Measurements from ENCODE around the gene LRP2.

The LRP2 gene

DNA sequence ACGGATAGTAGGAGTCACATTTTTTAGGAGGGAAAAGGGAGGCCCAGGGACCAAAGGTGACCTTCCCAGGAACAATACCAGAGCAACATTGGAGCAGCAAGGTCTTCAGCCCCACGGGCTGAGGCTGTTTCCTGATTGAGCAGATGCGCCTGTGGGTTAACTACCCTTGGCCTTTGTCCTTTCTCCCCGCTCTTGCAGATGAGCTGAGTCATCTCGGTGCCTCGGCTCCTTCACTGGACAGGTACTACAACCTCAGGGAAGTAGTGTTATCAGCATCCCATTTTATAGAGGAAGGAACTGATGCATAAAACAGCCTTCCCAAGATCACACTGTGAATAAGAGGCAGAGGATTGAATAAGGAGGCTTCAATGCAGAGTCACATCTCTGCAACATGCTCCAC lies 249.5 kb downstream of the LRP2 start:
- H3K4me3 ChIP-seq (ENCODE audit: low read length), result no peak overlapping the region
- no peak overlapping the region for H3K9ac ChIP-seq (ENCODE audit: low read length)
- H3K27me3 ChIP-seq (replicated peaks; ENCODE audit: control insufficient read depth, insufficient read depth, low read length), result peaks cover 54% of the 10 kb centered on the region
- H3K9me3 ChIP-seq (ENCODE audit: control insufficient read depth, low read length), result no peaks in the 10 kb centered on the region
- no peaks in the 10 kb centered on the region for H3K4me1 ChIP-seq (ENCODE audit: control insufficient read depth, insufficient read depth, low read length)
- no peaks in the 10 kb centered on the region for H3K36me3 ChIP-seq (ENCODE audit: control insufficient read depth, insufficient read depth, low read length, severe bottlenecking)
- DNase-seq (ENCODE audit: low read depth), result no peak

DNA sequence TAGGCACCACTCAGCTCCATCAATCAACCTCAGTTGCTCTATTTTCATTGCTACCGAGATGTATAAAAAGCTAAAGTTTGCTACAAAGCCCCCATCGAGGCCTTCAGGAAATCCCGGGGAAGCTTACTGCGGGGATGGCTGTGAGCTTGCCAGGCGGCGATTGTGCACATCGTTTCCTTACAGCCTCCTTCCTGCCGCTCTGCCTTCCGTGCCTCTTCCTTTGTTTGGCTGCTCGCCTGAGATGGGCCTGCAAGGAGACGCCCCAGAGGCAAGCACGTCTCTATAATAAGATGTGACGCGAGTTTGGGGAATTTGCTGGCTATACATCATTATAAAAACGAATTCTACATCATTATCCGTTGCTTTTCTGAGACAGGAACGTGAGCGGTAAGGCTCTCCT lies 251.4 kb downstream of the LRP2 start:
- H3K9me3 ChIP-seq (ENCODE audit: control insufficient read depth, low read length), result no peaks in the 10 kb centered on the region
- H3K36me3 ChIP-seq (ENCODE audit: control insufficient read depth, insufficient read depth, low read length, severe bottlenecking), result no peaks in the 10 kb centered on the region
- no peaks in the 10 kb centered on the region for H3K4me1 ChIP-seq (ENCODE audit: control insufficient read depth, insufficient read depth, low read length)
- no peak for DNase-seq (ENCODE audit: low read depth)
- H3K4me3 ChIP-seq (ENCODE audit: low read length), result no peak overlapping the region
- no peak overlapping the region for H3K9ac ChIP-seq (ENCODE audit: low read length)
- peaks cover 43% of the 10 kb centered on the region for H3K27me3 ChIP-seq (replicated peaks; ENCODE audit: control insufficient read depth, insufficient read depth, low read length)

DNA sequence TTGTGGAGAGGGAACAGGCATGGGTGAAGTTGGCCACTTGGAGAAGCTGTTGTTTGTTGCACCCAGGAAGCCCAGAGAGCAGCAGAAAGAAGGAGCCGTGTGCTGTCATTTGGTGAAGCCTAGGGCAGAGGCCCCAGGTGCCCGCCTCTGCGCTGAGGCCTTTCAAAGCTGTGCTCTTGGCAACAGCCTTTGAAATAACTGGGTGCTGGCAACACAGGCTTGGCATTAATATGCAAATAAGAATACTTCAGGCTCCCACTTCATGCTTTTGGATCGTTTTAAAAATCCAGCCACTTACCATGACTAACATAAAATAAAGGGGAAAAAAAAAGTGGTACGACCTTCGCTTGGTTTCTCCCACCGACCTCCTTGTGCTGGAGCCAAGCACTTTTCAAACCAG lies 251.9 kb downstream of the LRP2 start:
- no peak for DNase-seq (ENCODE audit: low read depth)
- Histone ChIP-seq H3K27me3 (replicated peaks; ENCODE audit: control insufficient read depth, insufficient read depth, low read length) (peaks cover 46% of the 10 kb centered on the region), H3K36me3 (ENCODE audit: control insufficient read depth, insufficient read depth, low read length, severe bottlenecking) (no peaks in the 10 kb centered on the region), H3K4me1 (ENCODE audit: control insufficient read depth, insufficient read depth, low read length) (no peaks in the 10 kb centered on the region), H3K9me3 (ENCODE audit: control insufficient read depth, low read length) (no peaks in the 10 kb centered on the region), H3K4me3 (ENCODE audit: low read length) (no peak overlapping the region), H3K9ac (ENCODE audit: low read length) (no peak overlapping the region)

DNA sequence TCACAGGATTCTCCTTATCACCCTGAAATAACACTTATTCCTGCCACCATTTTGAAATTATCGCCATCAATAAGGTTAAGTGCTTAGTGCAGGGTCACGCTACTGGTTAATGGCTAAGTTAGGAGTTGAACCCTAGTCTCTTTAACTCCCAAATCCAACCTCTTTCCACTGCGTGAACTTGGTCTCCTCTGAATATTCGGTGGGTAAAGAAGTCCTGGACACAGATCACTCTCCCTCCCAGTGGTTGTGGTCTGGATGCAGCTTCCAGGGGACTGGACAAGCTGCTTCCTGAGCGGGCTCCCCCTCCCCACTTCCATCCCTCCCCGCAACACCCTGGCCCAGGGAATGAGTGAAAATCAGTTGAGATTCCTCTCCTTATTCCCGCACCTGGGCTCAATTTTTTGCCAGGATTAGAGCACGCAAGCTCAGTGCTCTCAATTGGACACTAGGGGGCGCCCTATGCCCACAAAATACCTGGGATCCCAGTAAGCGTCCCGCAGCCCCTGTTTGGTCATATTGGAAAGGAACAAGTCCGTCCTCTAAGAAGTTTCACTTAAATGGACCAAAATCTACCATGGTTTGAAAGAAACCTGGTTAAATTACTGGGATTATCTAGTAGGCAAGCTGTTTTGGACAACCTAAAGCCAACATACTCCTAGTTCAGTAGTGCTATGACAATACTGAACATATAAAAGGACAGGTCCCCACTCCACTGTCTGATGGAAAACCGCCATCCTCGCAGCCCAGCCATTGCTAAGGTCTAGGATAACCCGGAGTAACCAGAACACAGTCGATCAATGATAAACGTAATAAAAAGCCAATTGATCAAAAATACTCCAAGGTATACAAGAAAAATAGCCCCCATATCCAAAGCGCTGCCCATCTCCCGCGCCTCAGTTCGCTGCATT lies 252.6 kb downstream of the LRP2 start:
- Histone ChIP-seq H3K36me3 (ENCODE audit: control insufficient read depth, insufficient read depth, low read length, severe bottlenecking) (no peaks in the 10 kb centered on the region), H3K27me3 (replicated peaks; ENCODE audit: control insufficient read depth, insufficient read depth, low read length) (peaks cover 41% of the 10 kb centered on the region)
- peak; percentile 76 for DNase-seq (ENCODE audit: low read depth)

DNA sequence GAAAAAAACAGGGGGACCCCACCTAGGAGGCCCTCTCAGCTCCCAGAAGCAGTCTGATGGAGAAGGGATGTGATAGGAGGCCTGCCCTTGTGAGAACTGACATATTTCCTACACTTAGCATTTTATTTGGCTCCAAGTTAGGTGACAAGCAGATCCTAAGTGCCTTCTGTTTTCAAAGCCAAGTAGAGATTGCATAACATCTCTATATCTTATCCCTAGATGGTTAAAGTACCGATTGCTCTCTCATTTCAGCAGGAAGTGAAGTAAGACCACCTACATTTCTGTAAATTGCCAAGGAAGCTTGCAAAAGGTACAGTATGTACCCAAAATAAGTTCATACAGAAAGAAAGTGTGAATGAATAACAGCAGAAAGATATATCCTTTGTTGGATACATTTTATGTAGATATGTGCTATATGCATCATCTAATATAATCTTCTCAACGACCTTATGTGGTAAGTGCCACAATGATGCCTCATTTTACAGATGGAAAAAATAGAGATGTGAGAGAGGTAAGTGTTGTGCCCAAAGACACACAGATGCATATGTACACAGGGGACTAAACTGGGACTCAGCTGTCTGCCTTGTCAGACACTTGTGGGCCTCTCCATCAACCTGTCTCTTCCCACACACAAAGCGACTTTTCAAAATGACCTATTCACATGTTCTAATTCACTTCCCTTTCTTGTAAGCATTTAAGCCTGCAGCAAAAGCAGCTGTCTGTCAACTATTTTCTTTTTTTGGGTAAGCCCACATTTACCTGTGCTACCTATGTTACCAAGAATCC lies 254.0 kb downstream of the LRP2 start:
- H3K27me3 ChIP-seq (replicated peaks; ENCODE audit: control insufficient read depth, insufficient read depth, low read length), result peaks cover 48% of the 10 kb centered on the region
- DNase-seq (ENCODE audit: low read depth), result no peak
- H3K9me3 ChIP-seq (ENCODE audit: control insufficient read depth, low read length), result no peaks in the 10 kb centered on the region

More for the DNA sequence above, 252.6 kb downstream of the LRP2 start:
- no peak overlapping the region for H3K4me3 ChIP-seq (ENCODE audit: low read length)
- H3K9me3 ChIP-seq (ENCODE audit: control insufficient read depth, low read length), result no peaks in the 10 kb centered on the region
- no peaks in the 10 kb centered on the region for H3K4me1 ChIP-seq (ENCODE audit: control insufficient read depth, insufficient read depth, low read length)
- H3K9ac ChIP-seq (ENCODE audit: low read length), result no peak overlapping the region

DNA sequence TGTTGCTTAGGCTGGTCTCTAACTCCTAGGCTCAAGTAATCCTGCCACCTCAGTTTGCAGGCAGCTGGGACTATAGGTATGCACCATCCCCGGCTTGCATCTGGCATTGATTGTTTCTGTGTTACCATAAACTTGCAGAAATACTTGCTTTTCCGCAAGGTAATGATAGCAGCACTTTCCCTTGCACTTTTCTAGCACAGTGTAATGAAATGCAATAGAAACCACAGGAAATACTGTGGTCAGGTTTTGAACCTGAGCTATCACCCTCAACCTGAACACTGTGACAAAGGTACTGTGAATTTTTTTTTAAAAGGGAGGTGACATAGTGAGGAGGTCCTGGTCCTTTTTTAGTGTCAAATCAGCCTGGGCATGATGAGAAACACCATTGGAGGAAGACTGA lies 254.7 kb downstream of the LRP2 start:
- Histone ChIP-seq H3K27me3 (replicated peaks; ENCODE audit: control insufficient read depth, insufficient read depth, low read length) (peaks cover 54% of the 10 kb centered on the region), H3K9me3 (ENCODE audit: control insufficient read depth, low read length) (no peaks in the 10 kb centered on the region)
- no peak for DNase-seq (ENCODE audit: low read depth)

More for the DNA sequence above, 254.0 kb downstream of the LRP2 start:
- H3K4me3 ChIP-seq (ENCODE audit: low read length), result no peak overlapping the region
- H3K9ac ChIP-seq (ENCODE audit: low read length), result no peak overlapping the region
- no peaks in the 10 kb centered on the region for H3K4me1 ChIP-seq (ENCODE audit: control insufficient read depth, insufficient read depth, low read length)
- H3K36me3 ChIP-seq (ENCODE audit: control insufficient read depth, insufficient read depth, low read length, severe bottlenecking), result no peaks in the 10 kb centered on the region

DNA sequence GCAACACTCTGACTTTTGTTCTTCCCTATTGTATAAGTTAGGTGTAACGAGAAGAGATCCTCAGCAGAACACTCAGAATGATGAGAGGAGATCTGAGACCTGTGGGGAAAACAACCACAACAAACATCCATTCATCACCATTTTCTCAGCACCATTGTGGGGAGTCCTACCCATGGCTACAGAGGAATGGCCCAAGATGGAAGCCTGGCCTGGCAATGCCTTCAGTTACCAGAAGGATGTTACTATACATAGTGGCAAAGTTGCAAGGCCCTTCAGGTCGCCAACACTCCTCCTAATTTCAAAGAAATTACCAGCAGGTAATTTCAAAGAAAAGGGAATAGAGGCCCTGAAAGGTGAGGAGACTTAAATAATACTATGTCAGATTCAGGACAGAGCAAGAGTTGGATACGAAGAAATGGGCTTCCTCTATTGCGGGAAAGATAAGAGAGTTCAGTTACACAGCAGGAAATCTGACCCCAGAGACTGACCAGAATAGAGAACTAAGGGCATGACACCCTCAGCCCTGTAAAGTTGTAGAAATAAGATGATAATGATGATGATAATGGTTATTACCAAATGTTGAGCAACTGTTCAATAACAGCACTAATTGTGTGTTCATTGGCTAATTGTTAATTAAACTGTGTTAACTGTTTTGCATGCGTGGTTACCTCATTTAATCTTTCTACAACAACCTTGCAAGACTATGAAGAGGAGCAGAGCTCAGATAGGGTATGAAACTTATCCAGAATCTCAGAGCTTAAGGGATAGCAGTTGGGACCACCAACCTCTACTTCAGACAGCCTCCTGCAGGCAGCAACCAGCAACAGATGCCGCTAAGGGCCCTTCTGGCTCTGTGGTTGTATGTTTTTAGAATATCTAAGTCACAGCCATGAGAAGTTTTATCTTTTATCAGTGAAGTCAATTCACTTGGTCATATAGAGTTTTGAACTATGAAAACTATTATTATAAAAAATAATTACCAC lies 255.5 kb downstream of the LRP2 start:
- Histone ChIP-seq H3K27me3 (replicated peaks; ENCODE audit: control insufficient read depth, insufficient read depth, low read length) (peaks cover 51% of the 10 kb centered on the region), H3K9me3 (ENCODE audit: control insufficient read depth, low read length) (no peaks in the 10 kb centered on the region), H3K9ac (ENCODE audit: low read length) (no peak overlapping the region), H3K36me3 (ENCODE audit: control insufficient read depth, insufficient read depth, low read length, severe bottlenecking) (no peaks in the 10 kb centered on the region), H3K4me1 (ENCODE audit: control insufficient read depth, insufficient read depth, low read length) (no peaks in the 10 kb centered on the region), H3K4me3 (ENCODE audit: low read length) (no peak overlapping the region)
- DNase-seq (ENCODE audit: low read depth), result no peak

More for the DNA sequence above, 254.7 kb downstream of the LRP2 start:
- Histone ChIP-seq H3K36me3 (ENCODE audit: control insufficient read depth, insufficient read depth, low read length, severe bottlenecking) (no peaks in the 10 kb centered on the region), H3K9ac (ENCODE audit: low read length) (no peak overlapping the region), H3K4me3 (ENCODE audit: low read length) (no peak overlapping the region), H3K4me1 (ENCODE audit: control insufficient read depth, insufficient read depth, low read length) (no peaks in the 10 kb centered on the region)

DNA sequence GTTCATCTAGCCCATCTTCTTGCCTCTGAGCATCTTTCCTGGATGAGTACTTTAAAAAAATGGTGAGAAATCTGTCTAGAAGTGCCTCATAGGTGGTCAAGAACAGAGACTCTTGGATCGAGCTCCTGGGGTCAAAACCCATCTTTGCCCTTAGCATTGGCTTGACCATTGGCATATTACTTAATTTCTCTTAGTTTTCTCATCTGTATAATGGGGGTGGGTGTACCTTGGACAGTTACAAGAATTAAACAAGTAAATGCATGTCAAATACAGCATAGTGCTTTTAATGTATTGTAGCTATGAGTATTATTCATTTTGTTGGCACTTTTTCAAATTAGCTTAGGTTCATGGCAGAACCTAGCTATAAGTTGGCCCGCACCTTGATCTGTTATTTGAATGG lies 256.2 kb downstream of the LRP2 start:
- Histone ChIP-seq H3K9ac (ENCODE audit: low read length) (no peak overlapping the region), H3K36me3 (ENCODE audit: control insufficient read depth, insufficient read depth, low read length, severe bottlenecking) (no peaks in the 10 kb centered on the region), H3K4me1 (ENCODE audit: control insufficient read depth, insufficient read depth, low read length) (no peaks in the 10 kb centered on the region), H3K9me3 (ENCODE audit: control insufficient read depth, low read length) (no peaks in the 10 kb centered on the region), H3K4me3 (ENCODE audit: low read length) (no peak overlapping the region), H3K27me3 (replicated peaks; ENCODE audit: control insufficient read depth, insufficient read depth, low read length) (peaks cover 44% of the 10 kb centered on the region)
- DNase-seq (ENCODE audit: low read depth), result no peak

DNA sequence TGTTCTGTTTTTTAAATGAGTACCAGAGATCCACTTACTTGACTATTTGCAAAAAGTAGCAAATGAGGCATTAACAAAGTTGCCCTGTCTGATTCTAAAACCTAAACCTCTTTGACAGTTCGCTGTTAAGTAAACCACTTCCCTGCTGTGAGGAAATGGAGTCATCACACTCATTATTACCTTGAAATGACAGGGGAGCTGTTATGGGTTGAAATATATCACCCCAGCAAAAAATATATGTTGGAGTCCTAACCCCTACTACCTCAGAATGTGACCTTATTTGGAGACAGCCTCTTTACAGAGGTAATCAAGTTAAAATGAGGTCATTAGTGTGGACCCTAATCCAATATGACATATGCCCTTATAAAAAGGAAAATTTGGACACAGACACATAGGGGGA lies 256.9 kb downstream of the LRP2 start:
- no peak for DNase-seq (ENCODE audit: low read depth)
- Histone ChIP-seq H3K9ac (ENCODE audit: low read length) (no peak overlapping the region), H3K27me3 (replicated peaks; ENCODE audit: control insufficient read depth, insufficient read depth, low read length) (peaks cover 38% of the 10 kb centered on the region), H3K36me3 (ENCODE audit: control insufficient read depth, insufficient read depth, low read length, severe bottlenecking) (no peaks in the 10 kb centered on the region), H3K4me3 (ENCODE audit: low read length) (no peak overlapping the region), H3K4me1 (ENCODE audit: control insufficient read depth, insufficient read depth, low read length) (no peaks in the 10 kb centered on the region), H3K9me3 (ENCODE audit: control insufficient read depth, low read length) (no peaks in the 10 kb centered on the region)

DNA sequence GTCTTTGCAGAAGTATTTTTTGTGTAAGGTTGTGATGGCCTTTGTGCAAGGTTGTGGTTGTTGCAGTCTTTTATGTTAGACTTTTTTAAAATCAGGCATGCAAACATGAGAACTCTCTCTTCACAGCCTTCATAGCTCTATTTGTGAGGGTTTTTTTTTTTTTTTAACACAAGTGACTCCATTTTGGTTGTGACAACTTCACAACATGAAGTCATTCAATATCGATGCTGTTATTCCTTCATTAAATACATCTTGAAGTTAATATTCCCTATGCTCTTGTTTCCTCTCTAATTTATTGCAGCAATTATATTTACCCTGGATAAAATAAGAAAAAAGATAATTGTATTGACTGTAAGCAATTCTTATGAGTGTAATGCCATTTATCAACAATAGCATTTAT lies 257.5 kb downstream of the LRP2 start:
- Histone ChIP-seq H3K36me3 (ENCODE audit: control insufficient read depth, insufficient read depth, low read length, severe bottlenecking) (no peaks in the 10 kb centered on the region), H3K27me3 (replicated peaks; ENCODE audit: control insufficient read depth, insufficient read depth, low read length) (peaks cover 31% of the 10 kb centered on the region), H3K4me3 (ENCODE audit: low read length) (no peak overlapping the region), H3K9ac (ENCODE audit: low read length) (no peak overlapping the region), H3K4me1 (ENCODE audit: control insufficient read depth, insufficient read depth, low read length) (peaks cover 2% of the 10 kb centered on the region), H3K9me3 (ENCODE audit: control insufficient read depth, low read length) (no peaks in the 10 kb centered on the region)
- DNase-seq (ENCODE audit: low read depth), result no peak
